Testis (tissue), 2 donors: ENCODE measurements around the gene PARD6B.

ENCODE experiments used
- CTCF ChIP-seq, 3 experiments: fragments of 450-650 bp in 2 of 3; fragments of 200-600 bp in 1 of 3; sonication (generic) in 1 of 3; IDR thresholded peaks; one replicate each; pipeline ENCODE4 v1.5.1; 2016 to 2019; ENCODE audit warnings: antibody characterized with exemption in 3 of 3, mild to moderate bottlenecking in 2 of 3, moderate library complexity in 1 of 3
- POLR2A ChIP-seq: fragments of 450-650 bp; IDR thresholded peaks from one replicate; pipeline ENCODE4 v1.6.1; 2017; ENCODE audit warnings: antibody characterized with exemption, mild to moderate bottlenecking, moderate library complexity

DNA sequence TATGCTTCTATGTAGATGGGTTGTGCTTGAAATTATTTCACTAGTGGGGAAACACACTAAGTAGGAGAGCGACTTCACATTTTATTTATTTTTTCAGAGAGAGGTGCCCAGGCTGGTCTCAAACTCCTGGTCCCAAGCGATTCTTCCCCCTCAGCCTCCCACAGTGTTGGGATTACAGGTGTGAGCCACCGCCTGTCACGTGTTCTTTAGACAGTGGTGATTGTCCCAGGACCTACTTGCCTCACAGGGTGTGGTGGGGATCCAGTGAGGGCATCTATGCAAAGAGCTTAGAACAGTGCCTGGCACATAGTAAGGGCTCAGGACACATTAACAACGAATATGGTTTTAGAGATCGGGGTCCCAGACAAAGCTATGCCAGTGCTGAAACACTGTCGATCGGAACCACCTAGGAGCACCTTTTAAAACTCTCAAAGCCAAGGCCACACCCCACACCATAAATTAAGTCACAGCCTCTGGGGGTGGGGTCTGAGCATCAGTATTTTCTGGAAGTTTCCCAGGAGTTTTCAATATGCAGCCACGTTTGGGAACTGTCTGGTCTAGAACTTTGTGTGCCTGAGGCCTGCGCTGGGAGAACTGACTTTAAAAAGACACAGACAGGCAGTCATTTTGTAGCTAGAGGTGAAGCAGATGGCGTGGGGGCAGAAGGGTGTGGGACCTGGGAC, 58.7 kb downstream of the PARD6B start:
- TF ChIP-seq CTCF (IDR thresholded peaks at IDR 0.05) = no peak
- no peak for TF ChIP-seq POLR2A
